ENCODE results near the gene TLK2.
A peak's percentile ranks its signal among the peaks of the same experiment; 100 is the strongest.
"Not testable (repeated sequence)": the region's sequence is repeated elsewhere in the genome, so short reads cannot be mapped to it uniquely, and the experiment has no call there.

The TLK2 gene

DNA sequence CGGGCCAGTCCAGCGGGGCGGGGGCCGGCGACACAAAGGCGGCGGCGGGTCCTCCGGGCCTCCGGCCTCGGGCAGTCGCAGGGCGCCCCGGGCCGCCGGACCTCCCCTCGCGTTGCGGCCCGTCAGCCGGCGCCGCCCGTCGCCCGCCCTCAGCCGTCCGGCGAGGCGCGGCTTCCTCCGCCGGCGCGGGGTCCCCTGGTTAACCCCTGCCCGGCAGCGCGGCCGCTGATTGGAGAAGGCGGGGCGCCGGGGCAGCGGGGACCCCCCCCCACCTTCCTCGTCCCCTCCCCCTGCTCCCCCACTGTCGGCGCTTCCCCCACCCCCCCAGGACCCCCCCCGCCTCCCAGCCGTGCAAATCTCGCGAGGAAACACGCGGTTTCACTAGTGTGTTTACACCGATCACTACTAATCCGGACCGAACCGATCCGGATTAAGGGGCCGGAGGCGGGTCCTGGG is at the start of gene TLK2:
Gene TLK2, plus strand, starts transcription at position 402 of the 456 bp plus-strand sequence. CDS start 2,301 bp downstream, outside the sequence.
- DNase-seq: peak; percentile 11

DNA sequence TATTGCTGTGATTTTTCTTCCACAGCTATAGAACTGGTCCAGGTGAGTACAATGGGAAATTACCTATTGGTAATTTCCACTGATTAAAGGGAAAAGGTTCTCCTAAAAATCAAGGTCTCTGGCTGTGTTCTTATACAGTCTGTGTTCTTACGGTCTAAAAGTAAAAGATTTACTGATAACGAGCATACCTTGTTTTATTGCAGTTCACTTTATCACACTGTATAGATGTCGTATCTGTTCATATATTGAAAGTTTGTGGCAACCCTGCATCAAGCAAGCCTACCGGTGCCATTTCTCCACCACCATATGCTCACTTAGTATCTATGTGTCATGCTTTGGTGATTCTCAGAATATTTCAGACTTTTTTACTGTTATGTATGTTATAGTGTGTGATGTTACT is 43.4 kb upstream of the TLK2 start:
- not testable (repeated sequence) for DNase-seq

DNA sequence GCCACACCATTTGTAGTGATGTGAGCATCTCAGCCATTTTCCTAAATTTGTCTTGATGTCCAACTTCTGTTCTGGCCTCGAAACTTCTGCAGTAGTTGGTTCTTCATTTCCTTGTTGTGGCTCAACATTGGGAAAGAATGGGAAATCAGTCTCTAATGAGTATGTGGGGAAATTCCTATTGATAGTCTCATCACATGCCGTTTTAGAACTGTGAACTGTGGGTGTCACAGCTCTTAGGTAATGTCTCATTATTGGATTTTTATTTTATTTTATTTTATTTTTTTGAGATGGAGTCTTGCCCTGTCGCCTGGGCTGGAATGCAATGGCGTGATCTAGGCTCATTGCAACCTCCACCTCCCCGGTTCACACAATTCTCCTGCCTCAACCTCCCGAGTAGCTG is 37.4 kb upstream of the TLK2 start:
- not testable (repeated sequence) for DNase-seq

DNA sequence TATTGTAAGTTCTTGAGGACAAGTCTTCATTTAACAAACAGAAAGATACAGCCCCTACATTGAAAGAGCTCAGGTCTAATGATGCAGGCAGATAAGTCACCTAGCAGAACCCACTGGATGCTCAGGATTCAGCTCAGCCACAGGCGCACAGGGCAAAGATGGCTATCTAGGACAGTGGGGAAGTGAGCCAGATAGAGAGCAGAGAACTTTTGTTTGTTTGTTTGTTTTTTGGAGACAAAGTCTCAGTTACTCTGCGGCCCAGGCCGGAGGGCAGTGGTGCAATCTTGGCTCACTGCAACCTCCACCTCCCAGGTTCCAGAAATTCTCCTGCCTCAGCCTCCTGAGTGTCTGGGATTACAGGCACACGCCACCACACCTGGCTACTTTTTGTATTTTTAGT is 34.6 kb upstream of the TLK2 start:
- DNase-seq: no peak

DNA sequence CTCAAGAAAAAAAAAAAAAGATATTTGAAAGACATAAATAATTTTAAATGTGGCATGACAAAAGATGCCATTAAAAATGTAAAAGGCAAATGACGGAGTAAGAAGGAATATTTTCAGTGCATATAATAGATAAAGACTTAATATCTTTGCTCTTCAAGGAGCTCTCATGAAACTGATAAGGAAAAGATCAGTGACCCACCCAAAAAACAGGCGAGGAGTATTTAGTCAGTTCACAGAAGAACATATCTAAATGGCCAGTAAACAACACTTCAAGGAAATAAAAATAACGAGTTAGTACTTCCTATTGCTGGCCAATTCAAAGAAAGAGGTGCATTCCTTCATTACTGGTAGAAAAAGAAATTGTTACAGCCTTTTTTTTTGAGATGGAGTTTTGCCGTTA is 32.8 kb upstream of the TLK2 start:
- not testable (repeated sequence) for DNase-seq

DNA sequence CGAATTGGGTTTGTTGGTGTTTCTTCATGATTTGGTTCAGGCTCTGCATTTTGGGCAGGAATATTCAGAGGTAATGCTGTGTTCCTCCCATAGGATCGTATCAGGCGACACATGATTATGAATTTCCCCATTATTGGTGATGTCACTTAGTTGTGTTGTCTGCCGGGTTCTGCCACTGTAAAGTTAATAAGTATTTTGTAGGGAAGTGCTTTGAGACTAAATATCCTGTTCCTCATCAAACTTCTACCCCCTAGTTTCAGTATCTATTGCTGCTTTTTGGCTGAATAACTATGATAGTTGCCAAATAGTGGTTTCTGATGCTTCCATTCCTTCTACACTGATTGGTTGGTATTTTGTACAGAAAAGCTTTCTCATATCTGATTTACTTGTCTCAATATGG is 26.4 kb upstream of the TLK2 start:
- DNase-seq: not testable (repeated sequence)

GRCh38 chr17:62453041-62453440 is 25.6 kb upstream of the TLK2 start:
- not testable (repeated sequence) for DNase-seq

DNA sequence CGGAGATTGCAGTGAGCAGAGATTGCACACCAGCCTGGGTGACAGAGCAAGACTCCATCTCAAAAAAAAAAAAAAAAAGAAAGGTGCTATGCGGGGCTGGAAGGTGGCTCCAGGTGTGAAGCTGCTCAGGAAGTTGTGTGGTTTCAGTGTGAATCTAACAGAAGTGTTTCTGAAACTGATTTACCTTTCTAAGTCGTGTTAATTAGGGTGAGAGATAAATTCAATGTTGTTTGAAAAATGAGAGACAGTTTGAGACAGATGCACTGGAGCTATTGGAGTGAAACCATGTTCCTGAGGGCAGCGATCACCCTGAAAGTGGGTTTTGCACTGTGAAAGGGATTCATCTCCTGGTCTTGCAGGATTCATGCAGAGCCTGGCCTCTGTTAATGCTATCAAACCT is 25.0 kb upstream of the TLK2 start:
- DNase-seq: not testable (repeated sequence)

GRCh38 chr17:62454111-62454510 is 24.5 kb upstream of the TLK2 start:
- not testable (repeated sequence) for DNase-seq

- DNase-seq: no peak
Measured at GRCh38 chr17:62456016-62456415, 22.6 kb upstream of the TLK2 start.

DNA sequence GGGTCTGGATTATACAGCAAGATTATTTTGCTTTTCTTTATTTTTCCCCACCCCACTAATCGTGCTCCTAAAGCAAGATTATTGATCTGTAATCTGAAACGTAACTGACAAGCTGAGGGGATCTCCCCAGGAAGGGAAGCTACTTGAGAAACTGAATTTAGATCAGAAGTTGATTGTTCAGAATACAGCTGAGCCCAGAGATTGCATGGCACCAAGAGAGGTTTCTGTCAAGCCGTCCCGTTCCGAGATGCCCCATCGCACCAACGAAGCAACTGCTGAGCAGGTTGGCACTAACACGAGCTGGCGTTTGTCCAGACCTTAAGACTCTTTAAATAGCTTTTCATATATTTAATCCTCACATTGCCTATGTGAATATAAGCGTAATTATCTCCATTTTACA is 20.1 kb upstream of the TLK2 start:
- not testable (repeated sequence) for DNase-seq

- not testable (repeated sequence) for DNase-seq
Measured at GRCh38 chr17:62464422-62464821, 14.2 kb upstream of the TLK2 start.

DNA sequence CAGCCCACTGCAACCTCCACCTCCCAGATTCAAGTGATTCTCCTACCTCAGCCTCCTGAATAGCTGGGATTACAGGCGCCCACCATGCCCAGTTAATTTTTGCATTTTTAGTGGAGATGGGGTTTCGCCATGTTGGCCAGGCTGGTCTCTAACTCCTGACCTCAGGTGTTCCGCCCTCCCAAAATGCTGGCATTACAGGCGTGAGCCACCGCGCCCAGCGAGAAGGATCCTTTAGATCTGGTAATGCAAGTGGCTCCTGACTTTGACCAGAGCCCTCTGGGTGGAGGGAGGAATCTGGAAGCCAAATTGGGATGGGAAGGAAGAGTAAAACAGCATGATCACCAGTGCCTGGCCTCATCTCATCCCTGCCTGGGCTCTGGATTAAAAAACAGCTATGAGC is 13.4 kb upstream of the TLK2 start:
- not testable (repeated sequence) for DNase-seq

GRCh38 chr17:62470666-62471379 is 7.8 kb upstream of the TLK2 start:
- DNase-seq: not testable (repeated sequence)

DNA sequence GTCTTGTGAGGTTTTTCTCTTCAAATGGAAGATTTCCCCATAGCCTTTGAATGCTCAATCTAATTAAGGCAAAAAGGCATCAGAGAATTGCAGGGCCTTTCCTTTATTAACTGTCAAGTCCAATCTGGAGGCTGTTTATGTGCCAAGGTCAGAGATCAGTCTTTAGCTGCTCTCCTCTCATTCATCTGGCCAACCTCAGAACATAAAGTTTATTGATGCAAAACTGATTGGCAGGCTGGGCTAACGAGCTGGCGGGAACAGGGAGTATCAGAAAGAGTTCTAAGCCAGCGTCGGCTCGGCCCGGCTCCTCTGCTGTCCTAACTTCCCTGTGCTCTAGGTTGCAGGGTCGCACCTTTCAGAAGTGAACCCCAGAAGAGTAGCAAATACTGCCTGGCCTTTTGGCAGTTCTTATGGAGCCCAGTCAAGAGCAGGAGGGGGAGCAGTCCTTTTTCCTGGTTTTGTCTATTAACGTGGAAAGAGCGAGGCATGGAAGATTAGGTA is 7.2 kb upstream of the TLK2 start:
- not testable (repeated sequence) for DNase-seq

DNA sequence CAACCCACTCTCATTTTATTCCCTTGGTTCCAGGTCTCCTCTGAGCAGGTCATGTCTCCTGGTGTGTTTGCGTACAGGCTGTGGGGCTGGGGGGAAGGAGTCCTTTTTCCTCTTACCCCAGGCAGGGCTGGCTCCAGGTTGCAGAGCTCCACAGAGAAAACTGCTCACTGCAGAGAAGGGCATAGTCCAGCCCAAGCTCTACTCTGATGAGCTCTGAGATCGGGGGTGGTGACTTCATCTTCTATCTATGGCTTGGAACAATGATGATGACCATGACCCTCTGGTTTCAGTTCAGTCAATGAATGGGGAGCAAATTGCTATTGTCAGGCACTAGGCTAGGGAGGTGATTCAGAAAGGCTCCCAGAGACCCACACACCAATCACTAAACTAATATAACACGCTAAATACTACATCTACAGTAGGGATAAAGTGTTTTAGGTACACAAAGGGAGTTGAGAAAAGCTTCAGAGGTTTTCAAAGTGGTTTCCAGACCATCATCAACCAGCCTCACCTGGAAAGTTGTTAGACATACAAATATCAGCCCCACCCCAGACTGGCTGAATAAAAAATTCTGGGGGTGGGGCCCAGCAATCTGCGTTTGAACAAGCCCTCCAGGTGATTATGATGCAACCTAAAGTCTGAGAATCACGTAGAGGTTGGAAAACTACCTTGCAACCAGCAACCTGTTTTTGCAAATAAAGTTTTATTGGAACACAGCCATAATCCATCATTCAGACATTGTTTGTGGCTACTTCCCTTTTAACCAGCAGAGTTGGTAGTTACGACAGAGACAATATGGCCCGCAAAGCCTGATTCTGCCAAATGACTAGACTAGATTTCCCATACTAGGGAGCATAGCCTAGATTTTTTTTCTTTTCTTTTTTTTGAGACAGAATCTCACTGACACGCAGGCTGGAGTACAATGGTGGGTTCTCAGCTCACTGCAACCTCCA is 5.3 kb upstream of the TLK2 start:
- not testable (repeated sequence) for DNase-seq

DNA sequence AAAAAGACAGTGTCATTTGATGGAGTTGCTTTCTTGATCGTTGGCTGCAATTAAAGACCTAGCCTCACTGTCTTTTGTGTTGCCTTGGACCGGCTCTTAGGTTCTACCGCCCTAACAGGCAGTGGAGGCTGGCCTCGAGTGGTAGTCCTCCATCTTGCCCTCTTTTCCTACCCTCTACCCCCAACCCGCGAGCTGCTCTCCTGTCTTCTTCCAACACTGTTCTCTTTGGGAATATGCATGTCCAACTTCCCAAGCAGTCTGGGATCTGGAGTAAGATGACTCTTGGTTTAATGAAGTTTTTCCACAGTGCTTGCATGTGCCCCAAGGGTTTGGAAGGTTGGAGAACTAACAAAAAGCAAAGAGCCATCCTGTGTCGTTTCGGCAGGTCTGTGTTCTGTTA is 1.5 kb upstream of the TLK2 start:
- not testable (repeated sequence) for DNase-seq

DNA sequence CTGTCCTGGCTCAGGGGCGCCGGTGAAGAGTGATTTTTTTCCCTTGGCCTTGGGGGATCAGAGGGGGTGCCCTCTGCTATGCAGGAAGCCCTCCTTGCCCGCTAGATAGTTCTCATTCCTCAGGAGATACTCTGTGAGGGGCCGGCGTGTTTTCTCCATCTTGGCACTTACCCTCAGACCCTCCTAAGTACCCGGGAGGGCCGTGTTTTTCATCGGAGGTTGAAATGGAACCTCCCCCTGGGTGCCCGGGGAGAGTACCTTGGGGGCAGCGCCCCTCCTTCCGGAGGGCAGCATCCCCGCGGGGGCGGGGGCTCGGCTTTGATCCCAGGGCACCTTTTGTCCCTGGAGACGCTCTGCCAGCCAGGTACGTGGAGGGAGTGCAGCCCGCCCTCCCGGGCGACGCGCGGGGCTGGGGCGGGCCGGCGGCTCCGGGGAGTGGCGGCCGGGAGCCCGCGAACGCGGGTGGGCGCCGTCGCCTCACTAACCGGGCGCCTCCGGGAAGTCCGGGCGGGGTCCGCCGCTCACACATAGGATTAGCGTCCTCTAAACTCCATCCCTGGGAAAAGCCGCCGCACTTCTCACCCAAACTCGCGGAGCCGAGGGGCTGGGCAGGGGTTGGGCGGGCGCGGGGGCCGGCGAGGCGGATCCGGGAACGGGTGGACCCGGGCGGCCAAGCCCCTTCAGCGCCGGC is 762 bp upstream of the TLK2 start:
- not testable (repeated sequence) for DNase-seq

DNA sequence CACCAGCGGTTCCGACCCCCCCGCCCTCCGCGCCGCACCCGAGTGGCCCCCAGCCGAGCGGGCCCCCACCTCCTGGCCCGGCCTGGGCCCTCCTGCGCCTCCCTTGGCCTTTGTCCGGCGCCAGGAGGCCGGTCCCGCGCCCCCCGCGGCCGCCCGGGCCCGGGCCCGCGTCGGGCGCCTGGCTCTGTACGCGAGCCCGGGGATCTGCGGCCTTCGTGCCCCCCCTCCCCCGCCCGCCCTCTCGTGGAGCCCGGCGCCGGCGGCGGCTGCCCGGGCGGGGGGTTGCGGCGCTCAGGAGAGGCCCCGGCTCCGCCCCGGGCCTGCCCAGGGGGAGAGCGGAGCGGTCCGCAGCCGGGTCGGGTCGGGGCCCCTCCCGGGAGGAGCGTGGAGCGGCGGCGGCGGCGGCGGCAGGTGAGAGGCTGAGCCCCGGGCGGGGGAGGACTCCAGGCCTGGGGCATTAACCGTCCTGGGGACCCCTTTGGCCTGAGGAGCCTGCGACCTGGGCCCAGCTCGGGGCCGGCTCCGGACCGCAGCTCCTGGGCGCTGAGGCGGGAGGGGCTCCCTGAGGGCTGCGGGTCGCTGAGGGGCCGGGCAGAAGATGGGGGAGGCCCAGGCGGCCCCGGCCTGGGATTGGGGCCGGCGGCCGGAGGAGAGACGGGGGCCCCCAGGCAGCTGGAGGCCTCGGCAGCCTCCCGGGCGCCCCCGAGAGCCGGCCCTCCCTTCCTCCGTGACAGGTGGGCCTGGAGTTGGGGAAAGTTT is 434 bp downstream of the TLK2 start:
- DNase-seq: not testable (repeated sequence)

DNA sequence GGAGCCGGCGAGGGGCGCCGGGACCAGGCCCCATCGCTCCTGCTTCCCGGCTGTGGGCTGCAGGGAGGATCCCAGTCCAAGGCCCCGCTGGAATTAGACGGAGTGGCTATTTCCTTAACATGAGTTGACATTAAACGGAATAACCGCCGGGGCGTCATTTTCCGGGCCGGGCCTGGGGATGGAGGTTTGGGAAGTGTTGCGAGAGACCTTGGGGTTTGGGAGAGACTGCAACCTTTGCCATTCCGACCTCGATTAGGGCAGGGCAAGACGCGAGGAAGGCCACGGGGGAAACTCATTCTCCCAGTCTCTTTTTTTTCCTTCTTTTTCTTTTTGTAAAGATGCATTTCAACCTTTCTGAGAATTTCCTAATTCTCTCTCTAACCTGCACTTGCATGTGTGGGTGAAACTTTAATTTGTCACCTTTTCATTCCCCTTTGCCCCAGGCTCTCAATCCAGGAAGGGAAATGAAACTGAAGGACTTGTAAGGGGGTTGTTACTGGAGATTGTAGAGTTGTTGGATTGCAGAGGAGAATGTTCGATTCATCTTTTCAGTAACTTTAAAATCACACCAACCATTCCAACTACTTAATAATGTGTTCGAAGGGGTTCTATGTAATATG is 1.1 kb downstream of the TLK2 start:
- not testable (repeated sequence) for DNase-seq

DNA sequence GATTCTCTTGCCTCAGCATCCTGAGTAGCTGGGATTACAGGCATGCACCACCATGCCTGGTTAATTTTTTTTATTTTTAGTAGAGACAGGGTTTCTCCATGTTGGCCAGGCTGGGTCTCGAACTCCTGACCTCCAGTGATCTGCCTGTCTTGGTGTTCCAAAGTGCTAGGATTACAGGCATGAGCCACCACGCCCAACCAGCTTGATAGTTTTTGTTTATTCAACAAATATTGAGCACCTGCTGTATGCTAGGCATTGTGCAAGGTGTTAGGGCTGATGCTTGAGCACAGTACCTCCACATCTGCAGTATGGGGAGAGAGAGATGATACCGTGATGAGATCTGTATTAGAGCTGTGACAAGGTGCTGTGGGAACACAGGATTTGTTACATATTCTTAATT is 3.9 kb downstream of the TLK2 start:
- DNase-seq: not testable (repeated sequence)

DNA sequence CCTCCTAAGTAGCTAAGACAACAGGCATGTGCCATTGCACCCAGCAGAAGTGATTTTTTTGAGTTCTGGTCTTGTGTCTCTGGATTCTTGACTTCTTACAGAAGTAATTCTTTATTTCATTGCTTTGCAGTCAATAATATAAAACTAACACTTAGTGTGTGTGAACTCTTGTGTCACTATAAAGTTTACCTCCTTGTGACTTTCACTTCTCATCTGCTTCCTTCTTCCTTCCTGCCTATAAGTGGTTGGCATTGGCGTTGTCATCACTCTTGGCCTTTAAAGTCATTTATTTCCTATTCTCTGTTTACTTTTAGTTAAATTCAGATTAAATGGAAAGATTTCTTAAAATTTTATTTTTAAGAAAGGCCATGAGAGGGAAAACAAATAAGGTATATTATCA is 12.4 kb downstream of the TLK2 start:
- DNase-seq: not testable (repeated sequence)

All from NCI-H187 treated with DMSO at 0.1 percent for 48 hours (cell line).